IMR-90 (cell line): Measurements from ENCODE around the gene ZNF764. TPM values are rescaled to one million over a fixed set of nuclear protein-coding genes. Genes with fewer than 3 reads are reported as not detected.

ENCODE experiments used
- ATAC-seq: fragments of 200-7000 bp; cut with Tn5 transposase; 2 replicates; pipeline ENCODE4 v1.9.1; 2020; ENCODE audit warnings: low read depth, mild to moderate bottlenecking, moderate library complexity
- BruUV-seq: library from RNA; stranded (reverse); fragments of 400-500 nt; replicated peaks from 2 replicates; lab custom pipeline; 2021; lab: Mats Ljungman, UMichigan
- CTCF ChIA-PET: fragments of 300-600 bp; formaldehyde crosslinking; extraction: SDS; loops from one replicate; lab custom pipeline; 2021; ENCODE audit warnings: antibody characterized with exemption; lab: Yijun Ruan, JAX
- POLR2A ChIA-PET: fragments of 300-600 bp; sonication (Branson Sonifier 250); formaldehyde crosslinking; loops from one replicate; lab custom pipeline; 2022; ENCODE audit warnings: antibody characterized with exemption; ENCODE audit not compliant: unreplicated experiment; lab: Charles Lee
- DNase-seq: peaks from one replicate; pipeline ENCODE4 v3.0.0; 2013
- H2AFZ ChIP-seq: replicated peaks from 2 replicates; pipeline ENCODE3; 2013; ENCODE audit warnings: low read length, mild to moderate bottlenecking; ENCODE audit not compliant: poor library complexity
- H2AK5ac ChIP-seq: 2 replicates; pipeline ENCODE4 v1.6.1; 2013; ENCODE audit warnings: low read depth, low read length, inconsistent platforms
- H2AK9ac ChIP-seq: replicated peaks from 2 replicates; pipeline ENCODE3; 2013; ENCODE audit warnings: mild to moderate bottlenecking, low read depth, low read length, moderate library complexity; ENCODE audit not compliant: poor library complexity
- H2BK120ac ChIP-seq: 2 replicates; pipeline ENCODE4 v1.6.1; 2013; ENCODE audit warnings: low read depth, low read length, inconsistent platforms
- H2BK15ac ChIP-seq: 3 replicates; pipeline ENCODE4 v1.6.1; 2013; ENCODE audit warnings: low read depth, low read length, inconsistent platforms
- H2BK20ac ChIP-seq: 2 replicates; pipeline ENCODE4 v1.6.1; 2013; ENCODE audit warnings: low read depth, mild to moderate bottlenecking, inconsistent platforms, low read length, moderate library complexity
- H2BK5ac ChIP-seq: 2 replicates; pipeline ENCODE4 v1.6.1; 2013; ENCODE audit warnings: mild to moderate bottlenecking, low read depth, low read length, inconsistent platforms; ENCODE audit not compliant: poor library complexity, severe bottlenecking
- H3K14ac ChIP-seq: replicated peaks from 2 replicates; pipeline ENCODE4 v1.6.1; 2013; ENCODE audit warnings: low read depth, low read length, inconsistent platforms
- H3K18ac ChIP-seq: 2 replicates; pipeline ENCODE4 v1.6.1; 2013; ENCODE audit warnings: low read depth, low read length, control low read depth
- H3K23ac ChIP-seq: 2 replicates; pipeline ENCODE4 v1.6.1; 2013; ENCODE audit warnings: low read depth, low read length, inconsistent platforms
- H3K27ac ChIP-seq: 2 replicates; pipeline ENCODE4 v1.5.1; 2013; ENCODE audit warnings: mild to moderate bottlenecking, control low read depth, low read length; ENCODE audit not compliant: insufficient read depth
- H3K27me3 ChIP-seq: 2 replicates; pipeline ENCODE4 v1.6.1; 2013; ENCODE audit warnings: low read length; ENCODE audit not compliant: control insufficient read depth, insufficient read depth
- H3K36me3 ChIP-seq: 2 replicates; pipeline ENCODE4 v1.6.1; 2013; ENCODE audit warnings: low read length, mixed read lengths; ENCODE audit not compliant: control insufficient read depth, insufficient read depth
- H3K4ac ChIP-seq: 2 replicates; pipeline ENCODE4 v1.6.1; 2013; ENCODE audit warnings: low read depth, low read length, inconsistent platforms
- H3K4me1 ChIP-seq: 2 replicates; pipeline ENCODE4 v1.6.1; 2013; ENCODE audit warnings: low read length, mixed read lengths; ENCODE audit not compliant: control insufficient read depth, insufficient read depth
- H3K4me2 ChIP-seq: 2 replicates; pipeline ENCODE4 v1.6.1; 2013; ENCODE audit warnings: low read depth, mild to moderate bottlenecking, control low read depth, low read length, moderate library complexity
- H3K4me3 ChIP-seq: 2 replicates; pipeline ENCODE4 v1.5.1; 2013; ENCODE audit warnings: low read depth, mild to moderate bottlenecking, control low read depth, low read length, moderate library complexity; ENCODE audit not compliant: insufficient read depth
- H3K56ac ChIP-seq: 2 replicates; pipeline ENCODE4 v1.6.1; 2013; ENCODE audit warnings: low read length, inconsistent platforms; ENCODE audit not compliant: insufficient read depth; ENCODE audit errors: extremely low read depth
- H3K79me1 ChIP-seq, 2 experiments: 2 replicates each; pipeline ENCODE4 v1.6.1; 2013; ENCODE audit warnings: low read length in 2 of 2, inconsistent platforms in 1 of 2, low read depth in 1 of 2
- H3K9ac ChIP-seq: 2 replicates; pipeline ENCODE4 v1.6.1; 2013; ENCODE audit warnings: low read depth, low read length, control low read depth
- H3K9me1 ChIP-seq: 2 replicates; pipeline ENCODE4 v1.6.1; 2013; ENCODE audit warnings: low read length, inconsistent platforms; ENCODE audit not compliant: insufficient read depth
- H3K9me3 ChIP-seq: 2 replicates; pipeline ENCODE4 v1.6.1; 2013; ENCODE audit warnings: low read length; ENCODE audit not compliant: control insufficient read depth, insufficient read depth
- H4K20me1 ChIP-seq: 2 replicates; pipeline ENCODE4 v1.6.1; 2013; ENCODE audit warnings: low read length, inconsistent platforms; ENCODE audit not compliant: insufficient read depth
- H4K5ac ChIP-seq: 2 replicates; pipeline ENCODE4 v1.6.1; 2013; ENCODE audit warnings: mild to moderate bottlenecking, low read depth, low read length, control low read depth
- H4K8ac ChIP-seq, 2 experiments: 2 replicates each; pipeline ENCODE4 v1.6.1; 2013; ENCODE audit warnings: low read depth in 2 of 2, low read length in 2 of 2, control low read depth in 1 of 2, inconsistent platforms in 1 of 2
- H4K91ac ChIP-seq: 2 replicates; pipeline ENCODE4 v1.6.1; 2013; ENCODE audit warnings: low read depth, low read length, inconsistent platforms; ENCODE audit not compliant: insufficient read depth
- MXI1 ChIP-seq: IDR thresholded peaks from 2 replicates; pipeline ENCODE4 v1.6.1; 2012; ENCODE audit warnings: low read depth, mild to moderate bottlenecking, low read length, moderate library complexity, borderline replicate concordance
- POLR2A ChIP-seq: IDR thresholded peaks from 2 replicates; pipeline ENCODE4 v1.6.1; 2012; ENCODE audit warnings: mild to moderate bottlenecking, low read depth, low read length
- RCOR1 ChIP-seq: IDR thresholded peaks from 2 replicates; pipeline ENCODE4 v1.6.1; 2012; ENCODE audit warnings: mild to moderate bottlenecking, low read length, improper control_type of control experiment; ENCODE audit not compliant: insufficient replicate concordance
- WGBS, 2 experiments: methylation state at CpG; one replicate each; pipeline versions ENCODE4 v1.1.5 to v1.1.7; 2013; ENCODE audit warnings: missing lambda C conversion rate in 2 of 2; ENCODE audit not compliant: insufficient read length in 1 of 2; ENCODE audit errors: extremely low coverage in 2 of 2; 5-methylcytosine and 5-hydroxymethylcytosine counted together
- dilution Hi-C: fragments of 300-500 bp; cut with HindIII; formaldehyde crosslinking; loops from one replicate; pipeline ENCODE4 v1.14.3; 2018; ENCODE audit warnings: low sequenced_read_pairs; ENCODE audit not compliant: unreplicated experiment
- in situ Hi-C: fragments of 300-500 bp; cut with MboI; formaldehyde crosslinking; loops from 3 replicates; pipeline ENCODE4 v1.14.3; 2019; ENCODE audit warnings: low sequenced_read_pairs, inconsistent platforms, mixed read lengths
- intact Hi-C: fragments of 100-400 bp; cut with micrococcal nuclease; formaldehyde crosslinking; loops from 2 replicates; pipeline ENCODE4 v1.10.0; 2022
- polyA plus RNA-seq, 3 experiments: library from polyadenylated mRNA; depleted of rRNA; stranded (reverse); fragments of >200 nt; gene quantifications; 2 replicates each; pipeline ENCODE4 v1.2.3, GENCODE V29; 2012; ENCODE audit warnings: low replicate concordance in 1 of 3
- total RNA-seq: library from RNA; depleted of rRNA; stranded (reverse); fragments of >200 nt; gene quantifications from 2 replicates; pipeline ENCODE4 v1.2.3, GENCODE V29; 2012

Gene ZNF764
- total and polyA plus RNA-seq, 2 of the 4 experiments (the other 2 are of a cell fraction) = 2.2 to 4.6 TPM

DNA sequence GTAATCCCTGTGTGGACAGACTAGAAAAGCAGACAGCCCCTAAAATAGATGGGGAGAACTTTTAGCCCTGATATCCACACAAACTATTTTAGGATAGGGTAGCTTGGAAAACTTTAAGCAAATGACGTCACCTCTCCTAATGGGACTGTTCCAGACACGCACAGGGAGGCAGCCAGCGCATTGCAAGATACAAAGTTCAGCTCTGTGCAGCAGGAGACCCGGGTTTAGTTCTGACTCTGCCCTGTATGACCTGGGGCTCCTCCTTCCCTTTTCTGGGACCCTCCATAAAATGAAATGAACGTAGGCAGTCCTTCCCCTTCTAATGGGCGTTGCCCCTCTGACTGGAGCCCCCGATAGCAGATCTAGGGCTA is 45.8 kb upstream of the ZNF764 start:
- no peak overlapping the region for H3K4me2 ChIP-seq
- H3K27ac ChIP-seq = no peak overlapping the region
- H3K4me1 ChIP-seq = peaks cover 6% of the 10 kb centered on the region; the same call in 1 of the 2 replicates
- intact Hi-C loops = no loop called here
- H3K9me3 ChIP-seq = no peaks in the 10 kb centered on the region; the same call in 1 of the 2 replicates
- H3K56ac ChIP-seq = no peak overlapping the region
- ChIA-PET POLR2A (no interaction called here), CTCF (no interaction called here)
- dilution Hi-C loops = no loop called here
- no TSS peak for BruUV-seq
- 89% methylated on average over 3 of the region's 7 CpGs; no CpG with 5 or more reads in 1 of the 2 experiments for WGBS, 2 experiments
- no peak overlapping the region for H4K8ac ChIP-seq
- H3K79me1 ChIP-seq = peaks cover 10 to 21% of the 10 kb centered on the region in 2 experiments; a peak in 3 of 4 replicates
- H3K4me3 ChIP-seq = no peak overlapping the region
- no peak overlapping the region for H4K91ac ChIP-seq
- H2BK20ac ChIP-seq = no peak overlapping the region
- H3K18ac ChIP-seq = no peak overlapping the region
- H2AFZ ChIP-seq = no peak overlapping the region
- peaks cover 25% of the 10 kb centered on the region for H3K36me3 ChIP-seq
- H4K20me1 ChIP-seq = no peaks in the 10 kb centered on the region
- TF ChIP-seq RCOR1 = no peak
- no peak for TF ChIP-seq POLR2A
- TF ChIP-seq MXI1 = no peak
- no peak overlapping the region for H3K4ac ChIP-seq
- DNase-seq (no peak), ATAC-seq (no peak)
- no peaks in the 10 kb centered on the region; the same call in 1 of the 2 replicates for H3K9me1 ChIP-seq
- no peak overlapping the region for H2BK15ac ChIP-seq
- H2BK120ac ChIP-seq = no peak overlapping the region
- H3K9ac ChIP-seq = no peak overlapping the region
- no peak overlapping the region for H2AK9ac ChIP-seq
- no peak overlapping the region for H4K5ac ChIP-seq
- in situ Hi-C loops = no loop called here
- H3K14ac ChIP-seq = no peak overlapping the region
- no peak overlapping the region for H3K23ac ChIP-seq
- H2AK5ac ChIP-seq = no peak overlapping the region
- no peak overlapping the region for H2BK5ac ChIP-seq
- H3K27me3 ChIP-seq = no peaks in the 10 kb centered on the region
